Adrenal gland (tissue), 12 donors: ENCODE data around the gene ACY1. TPM values are rescaled to one million over a fixed set of nuclear protein-coding genes. Genes with fewer than 3 reads are reported as not detected.
A peak's percentile ranks its signal among the peaks of the same experiment; 100 is the strongest.

ENCODE experiments used
- DNase-seq, 7 donors: peaks; one replicate each; pipeline ENCODE4 v3.0.0-alpha.2; 2019 to 2020
- H3K27ac ChIP-seq, 5 donors: fragments of 200-600 bp; sonication (generic) in 4 of 5; 1 replicate in 3 of 5; 2 replicates in 2 of 5; pipeline versions ENCODE4 v1.5.1 to v1.8.0; 2016 to 2020; ENCODE audit warnings: mild to moderate bottlenecking in 1 of 5
- H3K27me3 ChIP-seq: fragments of 200-600 bp; 2 replicates; pipeline ENCODE4 v1.8.0; 2021
- H3K36me3 ChIP-seq, 2 donors: fragments of 200-600 bp; replicated peaks in 1 of 2; 1 replicate in 1 of 2; 2 replicates in 1 of 2; pipeline versions ENCODE4 v1.5.1 to v1.8.0; 2018 to 2022
- H3K4me1 ChIP-seq, 2 donors: fragments of 200-600 bp; replicated peaks in 1 of 2; 1 replicate in 1 of 2; 2 replicates in 1 of 2; pipeline versions ENCODE4 v1.5.1 to v1.8.0; 2018 to 2021
- H3K4me3 ChIP-seq, 4 donors: fragments of 200-600 bp; sonication (generic) in 3 of 4; one replicate each; pipeline ENCODE4 v1.5.1; 2016 to 2018
- H3K9me3 ChIP-seq, 3 donors: fragments of 200-600 bp; sonication (generic) in 1 of 3; replicated peaks in 1 of 3; 1 replicate in 2 of 3; 2 replicates in 1 of 3; pipeline versions ENCODE4 v1.5.1 to v1.8.0; 2016 to 2021
- POLR2A ChIP-seq, 2 donors: fragments of 450-650 bp; IDR thresholded peaks; one replicate each; pipeline ENCODE4 v1.6.1; 2017; ENCODE audit warnings: antibody characterized with exemption in 2 of 2, mild to moderate bottlenecking in 2 of 2, moderate library complexity in 1 of 2
- WGBS, 4 donors: extraction: QIAGEN DNeasy Blood & Tissue Kit in 2 of 4; methylation state at CpG; one replicate each; pipeline versions ENCODE4 v1.1.5 to v1.1.7; 2013 to 2017; 5-methylcytosine and 5-hydroxymethylcytosine counted together
- intact Hi-C, 2 donors: fragments of 100-400 bp; cut with DNase I; formaldehyde crosslinking; loops; one replicate each; pipeline versions ENCODE4 v1.14.1 to v1.15.0; 2022 to 2023
- polyA plus RNA-seq, 3 donors: library from polyadenylated mRNA; stranded (reverse); fragments of 200-250 nt in 2 of 3; fragments of 350-450 nt in 1 of 3; fragmentation: Illumina TruSeq in 1 of 3; extraction: RNeasy Lipid Tissue Mini Kit (QIAGEN cat#74804) in 1 of 3; gene quantifications; one replicate each; pipeline ENCODE4 v1.2.3, GENCODE V29; 2013 to 2014
- total RNA-seq, 9 donors: library from RNA; depleted of rRNA in 4 of 9; stranded (reverse); fragments of >200 nt in 4 of 9; fragments of 120-200 nt in 1 of 9; fragmentation: NEBNext Ultra II Directional in 1 of 9; extraction: Animal tissue kit (Norgen Biotek cat#: 25700) in 1 of 9; gene quantifications; one replicate each; pipeline versions ENCODE4 v1.1.0 to v1.2.4, GENCODE V29; 2013 to 2023
- TF ChIP-seq, protein P1 (sequence below), 6 experiments: fragments of 450-650 bp in 4 of 6; fragments of 200-600 bp in 2 of 6; sonication (generic) in 1 of 6; IDR thresholded peaks; 1 replicate in 5 of 6; 2 replicates in 1 of 6; pipeline versions ENCODE4 v1.5.1 to v1.8.0; 2016 to 2021; ENCODE audit warnings: antibody characterized with exemption in 6 of 6, mild to moderate bottlenecking in 2 of 6, moderate library complexity in 1 of 6
- donor health status: healthy with polysubstance abuse.
- donor health status: Bipolar disorder and iron deficiency.
- donor health status: DM: yes; HTN: yes; CAD: no.
- donor health status: DM: no; HTN: no; CAD: no.
- donor health status: DM: no; HTN: no; CAD: no.
- donor health status: DM: yes; HTN: yes; CAD: no.

The ACY1 gene
- total and polyA plus RNA-seq, 12 donors, result 37.3 to 122 (median 74.2) TPM

DNA sequence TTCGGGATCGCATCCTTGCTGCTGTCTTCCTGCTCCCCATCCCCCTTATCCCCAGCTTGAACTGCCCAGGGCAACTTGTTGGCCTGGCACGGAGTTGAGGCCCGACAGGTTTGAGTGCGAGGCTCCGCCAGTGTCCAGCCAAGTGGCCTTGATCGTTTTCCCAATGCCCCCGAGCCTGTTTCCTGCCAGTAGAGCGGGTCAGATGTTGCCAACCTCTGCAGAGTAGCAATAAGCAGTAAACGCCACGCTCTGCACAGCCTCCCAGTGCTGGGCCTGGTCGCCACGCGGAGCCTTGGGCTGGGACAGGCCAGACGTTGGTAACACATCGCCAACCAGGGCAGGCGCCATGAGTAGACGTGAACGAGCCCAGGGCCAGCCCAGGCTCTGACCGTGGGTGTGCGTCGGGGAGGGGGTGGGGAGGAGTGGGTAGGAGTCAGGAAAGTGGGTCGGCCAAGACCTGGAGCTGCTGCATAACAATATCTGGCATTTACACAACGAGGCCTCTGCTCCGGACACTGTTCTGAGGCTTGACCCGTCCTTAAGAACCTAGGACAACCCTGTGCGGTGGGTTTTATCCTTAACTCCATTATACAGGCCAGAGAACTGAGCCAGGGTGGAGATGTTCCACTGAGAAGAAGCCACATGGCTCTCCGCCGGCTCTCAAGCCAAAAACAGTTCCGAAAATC is 8.9 kb upstream of the ACY1 start:
- 0 to 11% (median 10%) methylated on average over 10 to 30 of the region's 30 CpGs for WGBS, 4 donors
- peak overlapping the region; percentile 93 to 100 (median 99) for H3K27ac ChIP-seq

GRCh38 chr3:51974963-51975851 is 8.1 kb upstream of the ACY1 start, which contains the start of gene ABHD14A:
Gene ABHD14A, plus strand, starts transcription at chr3:51975064. Its CDS starts 72 bp downstream, at chr3:51975136.
- Histone ChIP-seq H3K4me3 (peak within 1 kb of the TSS in 3 of 4 donors; percentile 20 to 53 (median 49)), H3K4me1 (peaks cover 24 to 50% of the 10 kb centered on the region in 2 donors), H3K27ac (peak within 1 kb of the TSS; percentile 93 to 100 (median 99)), H3K27me3 (no peaks in the 10 kb centered on the region), H3K9me3 (no peaks in the 10 kb centered on the region), H3K36me3 (no peaks in the 10 kb centered on the region)
- intact Hi-C loops, result no loop called here
- TF ChIP-seq POLR2A (IDR thresholded peaks at IDR 0.05), result peak; percentile 58 to 80
- TF ChIP-seq, protein P1, sequence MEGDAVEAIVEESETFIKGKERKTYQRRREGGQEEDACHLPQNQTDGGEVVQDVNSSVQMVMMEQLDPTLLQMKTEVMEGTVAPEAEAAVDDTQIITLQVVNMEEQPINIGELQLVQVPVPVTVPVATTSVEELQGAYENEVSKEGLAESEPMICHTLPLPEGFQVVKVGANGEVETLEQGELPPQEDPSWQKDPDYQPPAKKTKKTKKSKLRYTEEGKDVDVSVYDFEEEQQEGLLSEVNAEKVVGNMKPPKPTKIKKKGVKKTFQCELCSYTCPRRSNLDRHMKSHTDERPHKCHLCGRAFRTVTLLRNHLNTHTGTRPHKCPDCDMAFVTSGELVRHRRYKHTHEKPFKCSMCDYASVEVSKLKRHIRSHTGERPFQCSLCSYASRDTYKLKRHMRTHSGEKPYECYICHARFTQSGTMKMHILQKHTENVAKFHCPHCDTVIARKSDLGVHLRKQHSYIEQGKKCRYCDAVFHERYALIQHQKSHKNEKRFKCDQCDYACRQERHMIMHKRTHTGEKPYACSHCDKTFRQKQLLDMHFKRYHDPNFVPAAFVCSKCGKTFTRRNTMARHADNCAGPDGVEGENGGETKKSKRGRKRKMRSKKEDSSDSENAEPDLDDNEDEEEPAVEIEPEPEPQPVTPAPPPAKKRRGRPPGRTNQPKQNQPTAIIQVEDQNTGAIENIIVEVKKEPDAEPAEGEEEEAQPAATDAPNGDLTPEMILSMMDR (IDR thresholded peaks at IDR 0.05), result no peak
- peak; percentile 68 to 79 (median 77) for DNase-seq
- 0 to 1% (median 0%) methylated on average over 25 to 63 of the region's 63 CpGs for WGBS, 4 donors

More for the DNA sequence above, 8.9 kb upstream of the ACY1 start:
- H3K36me3 ChIP-seq, result no peaks in the 10 kb centered on the region
- no peaks in the 10 kb centered on the region for H3K9me3 ChIP-seq
- peak overlapping the region in 3 of 4 donors; percentile 20 to 53 (median 43) for H3K4me3 ChIP-seq
- no peaks in the 10 kb centered on the region for H3K27me3 ChIP-seq
- peaks cover 24 to 51% of the 10 kb centered on the region in 2 donors for H3K4me1 ChIP-seq
- intact Hi-C loops, result no loop called here
- peak in 6 of 7 donors; percentile 68 to 85 (median 78) for DNase-seq
- TF ChIP-seq, protein P1 (IDR thresholded peaks at IDR 0.05), result peak in 3 of 6 experiments; percentile 26 to 53 (median 35)
- TF ChIP-seq POLR2A (IDR thresholded peaks at IDR 0.05), result no peak

DNA sequence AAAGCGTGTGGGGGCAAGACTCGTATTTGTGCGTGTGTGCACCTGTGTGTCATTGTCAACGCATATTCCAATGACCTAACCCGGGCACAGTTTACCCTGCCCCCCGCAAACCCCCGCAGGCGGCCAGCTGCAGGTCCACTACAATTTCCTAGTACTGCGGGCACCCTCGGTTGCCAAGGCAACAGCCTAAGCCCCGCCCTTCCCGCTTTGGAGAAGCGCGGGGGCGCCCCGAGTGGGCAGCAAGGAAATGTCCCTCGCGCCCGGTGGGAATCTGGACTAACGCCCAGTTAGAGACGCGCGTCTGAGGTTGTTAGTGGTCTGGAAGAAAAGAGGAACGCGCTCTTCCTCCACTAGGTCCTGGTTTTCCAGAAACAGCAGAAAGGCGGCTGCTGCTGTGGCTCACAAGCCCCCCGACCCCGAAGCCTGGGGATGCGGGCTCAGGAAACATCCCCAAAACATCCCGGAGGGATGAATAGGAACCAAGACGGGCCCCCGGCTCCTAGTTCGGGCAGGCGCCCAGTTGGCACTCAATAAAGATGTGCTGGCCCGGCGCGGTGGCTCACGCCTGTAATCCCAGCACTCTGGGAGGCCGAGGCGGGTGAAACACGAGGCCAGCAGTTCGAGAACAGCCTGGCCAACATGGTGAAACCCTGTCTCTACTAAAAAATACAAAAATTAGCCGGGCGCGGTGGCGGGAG is 7.3 kb upstream of the ACY1 start:
- H3K4me1 ChIP-seq, result peaks cover 16 to 42% of the 10 kb centered on the region in 2 donors
- H3K4me3 ChIP-seq, result peak overlapping the region in 1 of 4 donors; percentile 53
- no peaks in the 10 kb centered on the region for H3K9me3 ChIP-seq
- H3K36me3 ChIP-seq, result no peaks in the 10 kb centered on the region
- 33 to 35% (median 34%) methylated on average over 44 to 46 of the region's 46 CpGs for WGBS, 4 donors
- DNase-seq, result peak; percentile 76 to 94 (median 81)
- no peak for TF ChIP-seq POLR2A (IDR thresholded peaks at IDR 0.05)
- TF ChIP-seq, protein P1 (IDR thresholded peaks at IDR 0.05), result no peak
- H3K27me3 ChIP-seq, result no peaks in the 10 kb centered on the region
- peak overlapping the region in 3 of 5 donors; percentile 17 to 99 (median 93) for H3K27ac ChIP-seq
- intact Hi-C loops, result no loop called here
